HG02798 (cell line): ENCODE results near the gene STK32B.
"Not testable (repeated sequence)": the region's sequence is repeated elsewhere in the genome, so short reads cannot be mapped to it uniquely, and the experiment has no call there.

Experiments
- ATAC-seq: cut with Tn5 transposase; IDR thresholded peaks from one replicate; pipeline ENCODE4 v1.9.1; 2021; ENCODE audit warnings: mild to moderate bottlenecking; ENCODE audit not compliant: unreplicated experiment, poor library complexity

STK32B gene

GRCh38 chr4:5237086-5237660, 185.9 kb downstream of the STK32B start:
- no peak for ATAC-seq

GRCh38 chr4:5238173-5238572, 186.9 kb downstream of the STK32B start:
- no peak for ATAC-seq

GRCh38 chr4:5247061-5247460, 195.8 kb downstream of the STK32B start:
- ATAC-seq, result not testable (repeated sequence)

GRCh38 chr4:5247735-5248134, 196.5 kb downstream of the STK32B start:
- ATAC-seq, result no peak

- ATAC-seq, result no peak
These were observed 198.4 kb downstream of the STK32B start for GRCh38 chr4:5249727-5250126.

- not testable (repeated sequence) for ATAC-seq
These were observed 199.3 kb downstream of the STK32B start for GRCh38 chr4:5250536-5250935.

- ATAC-seq, result no peak
These were observed 205.1 kb downstream of the STK32B start for GRCh38 chr4:5256421-5256820.

- ATAC-seq, result no peak
These were observed 205.8 kb downstream of the STK32B start for GRCh38 chr4:5257086-5257485.

- no peak for ATAC-seq
These were observed 208.2 kb downstream of the STK32B start for GRCh38 chr4:5259471-5259870.

GRCh38 chr4:5260121-5260520, 208.8 kb downstream of the STK32B start:
- ATAC-seq, result no peak

GRCh38 chr4:5261866-5262265, 210.6 kb downstream of the STK32B start:
- ATAC-seq, result no peak

- ATAC-seq, result no peak
These were observed 215.7 kb downstream of the STK32B start for GRCh38 chr4:5266991-5267390.

- ATAC-seq, result no peak
These were observed 216.1 kb downstream of the STK32B start for GRCh38 chr4:5267408-5267807.

GRCh38 chr4:5276475-5277075, 225.3 kb downstream of the STK32B start:
- no peak for ATAC-seq

GRCh38 chr4:5277079-5277478, 225.8 kb downstream of the STK32B start:
- ATAC-seq, result no peak

- ATAC-seq, result no peak
These were observed 226.9 kb downstream of the STK32B start for GRCh38 chr4:5278213-5278612.

GRCh38 chr4:5280069-5280468, 228.8 kb downstream of the STK32B start:
- ATAC-seq, result not testable (repeated sequence)

- ATAC-seq, result no peak
These were observed 229.5 kb downstream of the STK32B start for GRCh38 chr4:5280828-5281227.

GRCh38 chr4:5283837-5284236, 232.6 kb downstream of the STK32B start:
- no peak for ATAC-seq

GRCh38 chr4:5284517-5284916, 233.2 kb downstream of the STK32B start:
- ATAC-seq, result no peak

- no peak for ATAC-seq
These were observed 240.8 kb downstream of the STK32B start for GRCh38 chr4:5292101-5292500.

GRCh38 chr4:5298000-5298787, 246.9 kb downstream of the STK32B start:
- not testable (repeated sequence) for ATAC-seq
